SK-N-SH treated with all-trans-retinoic acid at 6 μM for 48 hours (cell line): ENCODE measurements around the gene PTCHD4.
A peak's percentile ranks its signal among the peaks of the same experiment; 100 is the strongest.

Source experiments
- ATAC-seq: fragments of 200-7000 bp; cut with Tn5 transposase; 3 replicates; pipeline ENCODE4 v1.9.1; 2020; ENCODE audit warnings: mild to moderate bottlenecking, moderate library complexity
- ARNTL ChIP-seq: fragments of 450-650 bp; formaldehyde crosslinking; IDR thresholded peaks from 2 replicates; pipeline ENCODE4 v1.5.0; 2020; ENCODE audit warnings: low read depth, mild to moderate bottlenecking, moderate library complexity, borderline replicate concordance
- BACH2 ChIP-seq: fragments of 250-450 bp; sonication (Bioruptor Pico); IDR thresholded peaks from 2 replicates; pipeline ENCODE4 v1.9.0; 2021; ENCODE audit warnings: mild to moderate bottlenecking, borderline replicate concordance
- CREB5 ChIP-seq: fragments of 250-450 bp; sonication (Bioruptor Pico); IDR thresholded peaks from 2 replicates; pipeline ENCODE4 v1.5.1; 2020; ENCODE audit warnings: low read depth, mild to moderate bottlenecking, moderate library complexity
- CSDC2 ChIP-seq: fragments of 250-450 bp; sonication (Bioruptor Pico); IDR thresholded peaks from 2 replicates; pipeline ENCODE4 v1.5.0; 2020; ENCODE audit warnings: mild to moderate bottlenecking, moderate library complexity
- CSRNP3 ChIP-seq: fragments of 250-450 bp; sonication (Bioruptor Pico); IDR thresholded peaks from 2 replicates; pipeline ENCODE4 v1.5.1; 2021; ENCODE audit warnings: mild to moderate bottlenecking, moderate library complexity
- ESRRG ChIP-seq: fragments of 250-450 bp; sonication (Bioruptor Pico); IDR thresholded peaks from 2 replicates; pipeline ENCODE4 v1.6.1; 2021; ENCODE audit warnings: mild to moderate bottlenecking
- GLIS3 ChIP-seq: fragments of 250-450 bp; sonication (Bioruptor Pico); IDR thresholded peaks from 2 replicates; pipeline ENCODE4 v1.5.0; 2020; ENCODE audit warnings: mild to moderate bottlenecking, moderate library complexity
- ISL1 ChIP-seq: fragments of 250-450 bp; sonication (Bioruptor Pico); IDR thresholded peaks from 2 replicates; pipeline ENCODE4 v2.1.2; 2022; ENCODE audit warnings: mild to moderate bottlenecking, moderate library complexity
- OSR1 ChIP-seq: fragments of 250-450 bp; sonication (Bioruptor Pico); IDR thresholded peaks from 2 replicates; pipeline ENCODE4 v1.8.0; 2022; ENCODE audit warnings: moderate library complexity, mild to moderate bottlenecking, inconsistent platforms
- PATZ1 ChIP-seq: fragments of 250-450 bp; sonication (Bioruptor Pico); IDR thresholded peaks from 2 replicates; pipeline ENCODE4 v1.8.0; 2020; ENCODE audit warnings: mild to moderate bottlenecking, moderate library complexity, borderline replicate concordance
- POU6F1 ChIP-seq: fragments of 250-450 bp; sonication (Bioruptor Pico); IDR thresholded peaks from 2 replicates; pipeline ENCODE4 v1.8.0; 2021; ENCODE audit warnings: low read depth, mild to moderate bottlenecking, moderate library complexity, borderline replicate concordance
- RARB ChIP-seq: fragments of 250-450 bp; sonication (Bioruptor Pico); IDR thresholded peaks from 2 replicates; pipeline ENCODE4 v1.8.0; 2021; ENCODE audit warnings: mild to moderate bottlenecking, moderate library complexity
- TCF4 ChIP-seq: fragments of 250-450 bp; sonication (Bioruptor Pico); IDR thresholded peaks from 2 replicates; pipeline ENCODE4 v1.8.0; 2021; ENCODE audit warnings: mild to moderate bottlenecking, moderate library complexity, borderline replicate concordance
- TSHZ2 ChIP-seq: fragments of 250-450 bp; sonication (Bioruptor Pico); IDR thresholded peaks from 2 replicates; pipeline ENCODE4 v1.5.0; 2020; ENCODE audit warnings: mild to moderate bottlenecking, moderate library complexity
- ZC3H10 ChIP-seq: fragments of 250-450 bp; sonication (Bioruptor Pico); IDR thresholded peaks from 2 replicates; pipeline ENCODE4 v1.5.1; 2021; ENCODE audit warnings: mild to moderate bottlenecking, moderate library complexity
- ZFP30 ChIP-seq: fragments of 450-650 bp; formaldehyde crosslinking; IDR thresholded peaks from 2 replicates; pipeline ENCODE4 v1.5.0; 2022; ENCODE audit warnings: mild to moderate bottlenecking, moderate library complexity
- ZNF565 ChIP-seq: fragments of 450-650 bp; formaldehyde crosslinking; conservative IDR thresholded peaks from 2 replicates; pipeline ENCODE4 v1.5.0; 2020; ENCODE audit warnings: low read depth, mild to moderate bottlenecking, moderate library complexity
- ZNF70 ChIP-seq: fragments of 450-650 bp; formaldehyde crosslinking; IDR thresholded peaks from 2 replicates; pipeline ENCODE4 v1.5.0; 2020; ENCODE audit warnings: mild to moderate bottlenecking, moderate library complexity

The PTCHD4 gene

GRCh38 chr6:48100588-48100895, 10.5 kb downstream of the PTCHD4 start (continued):
- TF ChIP-seq BACH2 = no peak
- no peak for TF ChIP-seq ZNF565 (CRISPR knock-in tag)
- TF ChIP-seq OSR1 (CRISPR knock-in tag) = no peak
- no peak for TF ChIP-seq TSHZ2 (CRISPR knock-in tag)

GRCh38 chr6:48099713-48100587, 11.0 kb downstream of the PTCHD4 start:
- ATAC-seq = peak; percentile 30; the same call in 2 of the 3 replicates
- TF ChIP-seq POU6F1 (CRISPR knock-in tag) = no peak
- TF ChIP-seq GLIS3 (CRISPR knock-in tag) = no peak
- no peak for TF ChIP-seq ZFP30 (CRISPR knock-in tag)
- TF ChIP-seq CSRNP3 (CRISPR knock-in tag) = no peak
- TF ChIP-seq ZNF70 (CRISPR knock-in tag) = no peak

GRCh38 chr6:48098923-48099322, 12.1 kb downstream of the PTCHD4 start:
- TF ChIP-seq BACH2 (no peak), ARNTL (CRISPR knock-in tag) (no peak)
- peak; percentile 80 for ATAC-seq

- no peak for TF ChIP-seq RARB (CRISPR knock-in tag)
- TF ChIP-seq POU6F1 (CRISPR knock-in tag) = no peak
- no peak for TF ChIP-seq CSDC2 (CRISPR knock-in tag)
- no peak for TF ChIP-seq CREB5 (CRISPR knock-in tag)
- TF ChIP-seq ARNTL (CRISPR knock-in tag) = no peak
- no peak for TF ChIP-seq ZNF565 (CRISPR knock-in tag)
- no peak for TF ChIP-seq ZC3H10 (CRISPR knock-in tag)
- TF ChIP-seq TCF4 (CRISPR knock-in tag) = no peak
- peak; percentile 87 for ATAC-seq
Measured at GRCh38 chr6:48092550-48093217, 18.3 kb downstream of the PTCHD4 start.

- no peak for ATAC-seq
- no peak for TF ChIP-seq CSRNP3 (CRISPR knock-in tag)
- no peak for TF ChIP-seq GLIS3 (CRISPR knock-in tag)
- TF ChIP-seq ZC3H10 (CRISPR knock-in tag) = no peak
- no peak for TF ChIP-seq PATZ1 (CRISPR knock-in tag)
- TF ChIP-seq ESRRG (CRISPR knock-in tag) = no peak
- TF ChIP-seq ISL1 (CRISPR knock-in tag) = no peak
- no peak for TF ChIP-seq ARNTL (CRISPR knock-in tag)
- no peak for TF ChIP-seq BACH2
- TF ChIP-seq OSR1 (CRISPR knock-in tag) = no peak
Measured at GRCh38 chr6:48090546-48090945, 20.5 kb downstream of the PTCHD4 start.
